KOPT-K1 (cell line): ENCODE results near the gene TSHZ1.

Experiments used
- H3K27ac ChIP-seq: fragments of 200-600 bp; sonication (generic); 2 replicates; pipeline ENCODE4 v1.5.1; 2016; ENCODE audit warnings: antibody characterized with exemption, mild to moderate bottlenecking, low read depth, low read length; ENCODE audit not compliant: poor library complexity, severe bottlenecking
- H3K36me3 ChIP-seq: fragments of 200-600 bp; sonication (generic); 2 replicates; pipeline ENCODE4 v1.5.1; 2017; ENCODE audit warnings: antibody characterized with exemption, mild to moderate bottlenecking, low read length, moderate library complexity; ENCODE audit not compliant: insufficient read depth
- H3K9me3 ChIP-seq: fragments of 200-600 bp; sonication (generic); 2 replicates; pipeline ENCODE4 v1.5.1; 2017; ENCODE audit warnings: antibody characterized with exemption, low read length, mild to moderate bottlenecking; ENCODE audit not compliant: insufficient read depth, poor library complexity, severe bottlenecking

The TSHZ1 gene

GRCh38 chr18:75235896-75236295 lies 25.3 kb downstream of the TSHZ1 start:
- no peaks in the 10 kb centered on the region for H3K36me3 ChIP-seq
- H3K9me3 ChIP-seq: no peaks in the 10 kb centered on the region
- no peak overlapping the region for H3K27ac ChIP-seq

- no peaks in the 10 kb centered on the region for H3K36me3 ChIP-seq
- H3K9me3 ChIP-seq: no peaks in the 10 kb centered on the region
- no peak overlapping the region for H3K27ac ChIP-seq
These were observed 27.5 kb downstream of the TSHZ1 start for GRCh38 chr18:75238100-75238499.

GRCh38 chr18:75238786-75239185 lies 28.2 kb downstream of the TSHZ1 start:
- no peak overlapping the region for H3K27ac ChIP-seq

GRCh38 chr18:75240433-75240832 lies 29.8 kb downstream of the TSHZ1 start:
- no peaks in the 10 kb centered on the region for H3K36me3 ChIP-seq
- H3K9me3 ChIP-seq: no peaks in the 10 kb centered on the region
- H3K27ac ChIP-seq: no peak overlapping the region

More at GRCh38 chr18:75238786-75239185, 28.2 kb downstream of the TSHZ1 start:
- no peaks in the 10 kb centered on the region for H3K9me3 ChIP-seq
- H3K36me3 ChIP-seq: no peaks in the 10 kb centered on the region

GRCh38 chr18:75241705-75242104 lies 31.1 kb downstream of the TSHZ1 start:
- Histone ChIP-seq H3K36me3 (no peaks in the 10 kb centered on the region), H3K9me3 (no peaks in the 10 kb centered on the region), H3K27ac (no peak overlapping the region)

- Histone ChIP-seq H3K9me3 (no peaks in the 10 kb centered on the region), H3K27ac (no peak overlapping the region), H3K36me3 (no peaks in the 10 kb centered on the region)
These were observed 34.0 kb downstream of the TSHZ1 start for GRCh38 chr18:75244351-75245313.

GRCh38 chr18:75246721-75247610 lies 36.4 kb downstream of the TSHZ1 start:
- no peaks in the 10 kb centered on the region for H3K9me3 ChIP-seq
- no peaks in the 10 kb centered on the region for H3K36me3 ChIP-seq
- H3K27ac ChIP-seq: peak overlapping the region; percentile 88

GRCh38 chr18:75247611-75248421 lies 37.2 kb downstream of the TSHZ1 start:
- H3K27ac ChIP-seq: peak overlapping the region; percentile 88
- H3K36me3 ChIP-seq: no peaks in the 10 kb centered on the region
- no peaks in the 10 kb centered on the region for H3K9me3 ChIP-seq

GRCh38 chr18:75248426-75249174 lies 38.0 kb downstream of the TSHZ1 start:
- Histone ChIP-seq H3K36me3 (no peaks in the 10 kb centered on the region), H3K27ac (peak overlapping the region; percentile 88), H3K9me3 (no peaks in the 10 kb centered on the region)

- H3K27ac ChIP-seq: peak overlapping the region; percentile 88
These were observed 38.5 kb downstream of the TSHZ1 start for GRCh38 chr18:75249175-75249518.

GRCh38 chr18:75249672-75250470 lies 39.3 kb downstream of the TSHZ1 start:
- Histone ChIP-seq H3K36me3 (no peaks in the 10 kb centered on the region), H3K9me3 (no peaks in the 10 kb centered on the region), H3K27ac (peak overlapping the region; percentile 88)

More at GRCh38 chr18:75249175-75249518, 38.5 kb downstream of the TSHZ1 start:
- no peaks in the 10 kb centered on the region for H3K9me3 ChIP-seq
- H3K36me3 ChIP-seq: no peaks in the 10 kb centered on the region

- H3K9me3 ChIP-seq: no peaks in the 10 kb centered on the region
- no peak overlapping the region for H3K27ac ChIP-seq
- no peaks in the 10 kb centered on the region for H3K36me3 ChIP-seq
These were observed 39.8 kb downstream of the TSHZ1 start for GRCh38 chr18:75250471-75250821.

- no peaks in the 10 kb centered on the region for H3K9me3 ChIP-seq
- H3K36me3 ChIP-seq: no peaks in the 10 kb centered on the region
- no peak overlapping the region for H3K27ac ChIP-seq
These were observed 40.9 kb downstream of the TSHZ1 start for GRCh38 chr18:75251466-75251865.
